Body of pancreas (tissue), 4 donors: Measurements from ENCODE around the gene BET1L.

Source experiments
- POLR2A ChIP-seq, 3 donors: fragments of 450-650 bp; IDR thresholded peaks; one replicate each; pipeline ENCODE4 v1.6.1; 2016; ENCODE audit warnings: antibody characterized with exemption in 3 of 3, mild to moderate bottlenecking in 2 of 3
- TF ChIP-seq, protein P1 (sequence below), 7 experiments: fragments of 450-650 bp in 4 of 7; fragments of 200-600 bp in 3 of 7; sonication (generic) in 3 of 7; IDR thresholded peaks; one replicate each; pipeline ENCODE4 v1.5.1; 2016 to 2019; ENCODE audit warnings: antibody characterized with exemption in 7 of 7

DNA sequence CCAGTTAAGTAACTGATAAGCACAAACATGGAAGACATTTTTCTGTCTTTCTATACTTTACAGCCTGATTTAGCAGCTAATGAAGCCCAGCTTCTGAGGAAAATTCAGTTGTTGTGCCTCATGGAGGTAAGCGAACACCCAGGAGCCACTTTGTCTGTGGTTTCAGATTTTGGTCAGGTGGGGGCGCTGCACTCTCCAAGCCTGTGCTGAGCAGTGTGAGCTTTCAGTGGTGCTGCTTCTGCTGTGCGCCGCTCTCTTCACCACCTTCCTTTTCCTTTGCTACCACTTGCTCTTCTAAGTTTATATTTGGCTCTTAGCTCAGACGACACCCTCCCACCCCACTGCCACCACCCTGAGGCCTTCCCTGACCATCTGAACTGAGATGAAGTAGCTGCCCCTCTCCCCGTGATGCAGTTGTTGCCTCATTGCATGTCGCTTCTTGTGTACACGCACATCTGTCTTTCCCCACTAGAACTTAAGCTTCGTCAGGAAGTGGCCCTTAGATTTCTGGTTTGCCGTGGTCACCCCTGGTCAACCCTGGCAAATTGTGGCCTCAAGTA, 43.6 kb upstream of the BET1L start:
- TF ChIP-seq, protein P1, sequence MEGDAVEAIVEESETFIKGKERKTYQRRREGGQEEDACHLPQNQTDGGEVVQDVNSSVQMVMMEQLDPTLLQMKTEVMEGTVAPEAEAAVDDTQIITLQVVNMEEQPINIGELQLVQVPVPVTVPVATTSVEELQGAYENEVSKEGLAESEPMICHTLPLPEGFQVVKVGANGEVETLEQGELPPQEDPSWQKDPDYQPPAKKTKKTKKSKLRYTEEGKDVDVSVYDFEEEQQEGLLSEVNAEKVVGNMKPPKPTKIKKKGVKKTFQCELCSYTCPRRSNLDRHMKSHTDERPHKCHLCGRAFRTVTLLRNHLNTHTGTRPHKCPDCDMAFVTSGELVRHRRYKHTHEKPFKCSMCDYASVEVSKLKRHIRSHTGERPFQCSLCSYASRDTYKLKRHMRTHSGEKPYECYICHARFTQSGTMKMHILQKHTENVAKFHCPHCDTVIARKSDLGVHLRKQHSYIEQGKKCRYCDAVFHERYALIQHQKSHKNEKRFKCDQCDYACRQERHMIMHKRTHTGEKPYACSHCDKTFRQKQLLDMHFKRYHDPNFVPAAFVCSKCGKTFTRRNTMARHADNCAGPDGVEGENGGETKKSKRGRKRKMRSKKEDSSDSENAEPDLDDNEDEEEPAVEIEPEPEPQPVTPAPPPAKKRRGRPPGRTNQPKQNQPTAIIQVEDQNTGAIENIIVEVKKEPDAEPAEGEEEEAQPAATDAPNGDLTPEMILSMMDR (IDR thresholded peaks at IDR 0.05): peak; percentile 8 to 67 (median 54)
- no peak for TF ChIP-seq POLR2A (IDR thresholded peaks at IDR 0.05)
